CD14-positive monocyte (primary cell): Measurements from ENCODE around the gene HCFC2. TPM values are rescaled to one million over a fixed set of nuclear protein-coding genes. Genes with fewer than 3 reads are reported as not detected.

Source experiments
- DNase-seq, 3 donors: peaks; one replicate each; pipeline ENCODE4 v3.0.0-alpha.2; 2011 to 2022
- H2AFZ ChIP-seq: 2 replicates; pipeline ENCODE4 v1.6.0; 2012; ENCODE audit warnings: mild to moderate bottlenecking, low read depth, low read length, inconsistent platforms; ENCODE audit not compliant: insufficient read depth, poor library complexity, severe bottlenecking
- H3K27ac ChIP-seq, 2 donors: 1 replicate in 1 of 2; 2 replicates in 1 of 2; pipeline ENCODE4 v1.5.1; 2012 to 2013; ENCODE audit warnings: low read length in 2 of 2, control low read depth in 1 of 2, inconsistent platforms in 1 of 2, low read depth in 1 of 2, mild to moderate bottlenecking in 1 of 2
- H3K27me3 ChIP-seq, 2 donors: one replicate each; pipeline versions ENCODE4 v1.6.0 to v1.6.1; 2011 to 2013; ENCODE audit warnings: low read length in 2 of 2; ENCODE audit not compliant: control insufficient read depth in 2 of 2, insufficient read depth in 2 of 2
- H3K36me3 ChIP-seq, 2 donors: replicated peaks in 1 of 2; 1 replicate in 1 of 2; 2 replicates in 1 of 2; pipeline versions ENCODE4 v1.5.1 to v1.6.1; 2012 to 2013; ENCODE audit warnings: low read length in 2 of 2, control low read depth in 1 of 2, inconsistent platforms in 1 of 2, mild to moderate bottlenecking in 1 of 2; ENCODE audit not compliant: insufficient read depth in 2 of 2, control insufficient read depth in 1 of 2
- H3K4me1 ChIP-seq, 2 donors: 1 replicate in 1 of 2; 2 replicates in 1 of 2; pipeline versions ENCODE4 v1.5.1 to v1.6.1; 2012 to 2013; ENCODE audit warnings: low read length in 2 of 2, control low read depth in 1 of 2, inconsistent platforms in 1 of 2, mild to moderate bottlenecking in 1 of 2, moderate library complexity in 1 of 2; ENCODE audit not compliant: insufficient read depth in 2 of 2, control insufficient read depth in 1 of 2
- H3K4me2 ChIP-seq: replicated peaks from 2 replicates; pipeline ENCODE3; 2012; ENCODE audit warnings: low read length, moderate library complexity, mild to moderate bottlenecking; ENCODE audit not compliant: poor library complexity, severe bottlenecking; ENCODE audit errors: extremely low read depth
- H3K4me3 ChIP-seq, 3 experiments: fragments of 200-600 bp in 1 of 3; sonication (generic) in 1 of 3; replicated peaks in 1 of 3; 1 replicate in 2 of 3; 2 replicates in 1 of 3; pipeline ENCODE4 v1.5.1; 2011 to 2013; ENCODE audit warnings: low read length in 3 of 3, mild to moderate bottlenecking in 3 of 3, control low read depth in 2 of 3, low read depth in 2 of 3, inconsistent platforms in 1 of 3, moderate library complexity in 1 of 3
- H3K79me2 ChIP-seq: 2 replicates; pipeline ENCODE4 v1.6.0; 2012; ENCODE audit warnings: mild to moderate bottlenecking, control low read depth, inconsistent platforms, low read length, moderate library complexity; ENCODE audit not compliant: insufficient read depth
- H3K9ac ChIP-seq: 2 replicates; pipeline ENCODE4 v1.6.0; 2017; ENCODE audit warnings: low read length, mild to moderate bottlenecking; ENCODE audit not compliant: insufficient read depth, poor library complexity, severe bottlenecking
- H3K9me3 ChIP-seq, 2 donors: replicated peaks in 1 of 2; 1 replicate in 1 of 2; 2 replicates in 1 of 2; pipeline versions ENCODE4 v1.5.1 to v1.6.1; 2012 to 2013; ENCODE audit warnings: low read length in 2 of 2, control low read depth in 1 of 2; ENCODE audit not compliant: control insufficient read depth in 1 of 2, insufficient read depth in 1 of 2
- H4K20me1 ChIP-seq: 2 replicates; pipeline ENCODE4 v1.6.0; 2012; ENCODE audit warnings: mild to moderate bottlenecking, low read length, control low read depth, moderate library complexity; ENCODE audit not compliant: insufficient read depth
- H3K27ac Mint-ChIP-seq, 7 donors: one replicate each; pipeline ENCODE4 v1.8.0; 2020; ENCODE audit warnings: mild to moderate bottlenecking in 7 of 7, mixed read lengths in 7 of 7, moderate library complexity in 6 of 7, inconsistent platforms in 2 of 7
- H3K27me3 Mint-ChIP-seq, 3 donors: one replicate each; pipeline ENCODE4 v1.8.0; 2021 to 2022; ENCODE audit warnings: low read depth in 3 of 3, mild to moderate bottlenecking in 3 of 3, mixed read lengths in 3 of 3, moderate library complexity in 3 of 3, inconsistent platforms in 1 of 3
- H3K36me3 Mint-ChIP-seq, 2 donors: one replicate each; pipeline ENCODE4 v1.8.0; 2020; ENCODE audit warnings: mixed read lengths in 2 of 2, inconsistent platforms in 1 of 2, mild to moderate bottlenecking in 1 of 2
- H3K4me1 Mint-ChIP-seq: one replicate; pipeline ENCODE4 v1.8.0; 2020; ENCODE audit warnings: mild to moderate bottlenecking, mixed read lengths
- H3K4me3 Mint-ChIP-seq, 2 donors: one replicate each; pipeline ENCODE4 v1.8.0; 2020; ENCODE audit warnings: mild to moderate bottlenecking in 2 of 2, mixed read lengths in 2 of 2, moderate library complexity in 1 of 2
- H3K9me3 Mint-ChIP-seq, 7 donors: one replicate each; pipeline ENCODE4 v1.8.0; 2020 to 2022; ENCODE audit warnings: mixed read lengths in 7 of 7, mild to moderate bottlenecking in 6 of 7, moderate library complexity in 6 of 7, inconsistent platforms in 2 of 7
- CTCF ChIP-seq: fragments of 200-600 bp; IDR thresholded peaks from one replicate; pipeline ENCODE4 v1.8.0; 2022; ENCODE audit warnings: antibody characterized with exemption, mild to moderate bottlenecking
- WGBS: methylation state at CpG from one replicate; pipeline ENCODE4 v1.1.5; 2013; ENCODE audit warnings: missing lambda C conversion rate; ENCODE audit not compliant: insufficient coverage; 5-methylcytosine and 5-hydroxymethylcytosine counted together
- intact Hi-C, 2 donors: fragments of 100-400 bp; cut with micrococcal nuclease; formaldehyde crosslinking; loops; one replicate each; pipeline versions ENCODE4 v1.15.0 to v1.15.1; 2023
- polyA plus RNA-seq, 3 donors: library from polyadenylated mRNA; depleted of rRNA in 1 of 3; unstranded in 2 of 3; stranded (reverse) in 1 of 3; fragments of 300-500 nt in 2 of 3; fragments of >200 nt in 1 of 3; fragmentation: Illumina TruSeq in 2 of 3; gene quantifications; 1 replicate in 2 of 3; 2 replicates in 1 of 3; pipeline ENCODE4 v1.2.3, GENCODE V29; 2012 to 2021

HCFC2 gene
- polyA plus RNA-seq, 3 donors, result 3.3 to 8.7 (median 4.3) TPM

GRCh38 chr12:104142543-104142942 is 78.2 kb downstream of the HCFC2 start:
- Histone ChIP-seq H3K4me2 (no peak overlapping the region), H3K9ac (no peak overlapping the region), H3K27ac (no peak overlapping the region), H3K9me3 (peaks cover 0 to 5% of the 10 kb centered on the region in 2 donors), H3K4me3 (no peak overlapping the region), H3K79me2 (no peaks in the 10 kb centered on the region), H3K27me3 (no peaks in the 10 kb centered on the region), H3K36me3 (no peaks in the 10 kb centered on the region), H3K4me1 (peaks cover 5 to 6% of the 10 kb centered on the region in 2 donors), H2AFZ (no peak overlapping the region), H4K20me1 (no peaks in the 10 kb centered on the region)
- TF ChIP-seq CTCF, result no peak
- H3K27ac Mint-ChIP-seq, result no peak overlapping the region
- 95% methylated on average over 2 of the region's 2 CpGs for WGBS
- H3K36me3 Mint-ChIP-seq, result no peaks in the 10 kb centered on the region
- H3K4me1 Mint-ChIP-seq, result peaks cover 7% of the 10 kb centered on the region
- no peak for DNase-seq
- H3K4me3 Mint-ChIP-seq, result no peak overlapping the region
- peaks cover 0 to 5% (median 0%) of the 10 kb centered on the region in 3 donors for H3K27me3 Mint-ChIP-seq
- intact Hi-C loops, result no loop called here
- peaks cover 2 to 12% (median 8%) of the 10 kb centered on the region in 7 donors for H3K9me3 Mint-ChIP-seq

GRCh38 chr12:104143002-104143401 is 78.7 kb downstream of the HCFC2 start:
- Histone ChIP-seq H3K27ac (no peak overlapping the region), H2AFZ (no peak overlapping the region), H3K36me3 (no peaks in the 10 kb centered on the region), H4K20me1 (no peaks in the 10 kb centered on the region), H3K4me3 (no peak overlapping the region), H3K79me2 (no peaks in the 10 kb centered on the region), H3K4me2 (no peak overlapping the region), H3K9me3 (peaks cover 0 to 5% of the 10 kb centered on the region in 2 donors), H3K27me3 (no peaks in the 10 kb centered on the region), H3K4me1 (peaks cover 5 to 6% of the 10 kb centered on the region in 2 donors), H3K9ac (no peak overlapping the region)
- intact Hi-C loops, result no loop called here
- Mint-ChIP-seq H3K27me3 (peaks cover 0 to 5% (median 0%) of the 10 kb centered on the region in 3 donors), H3K4me1 (peaks cover 7% of the 10 kb centered on the region), H3K36me3 (no peaks in the 10 kb centered on the region), H3K27ac (no peak overlapping the region), H3K4me3 (no peak overlapping the region), H3K9me3 (peaks cover 2 to 12% (median 8%) of the 10 kb centered on the region in 7 donors)
- DNase-seq, result no peak
- no peak for TF ChIP-seq CTCF
